ENCODE measurements around the gene MYO5A.

GRCh38 chr15:52361494-52361893 is 167.2 kb downstream of the MYO5A start:
- TF ChIP-seq CTCF (IDR thresholded peaks at IDR 0.05) (no peak), POLR2AphosphoS5 (IDR thresholded peaks at IDR 0.05; ENCODE audit: low read depth, low read length) (no peak), SIN3A (IDR thresholded peaks at IDR 0.05; ENCODE audit: borderline replicate concordance, insufficient read depth, low read depth, low read length) (no peak)
